RWPE1 (cell line): ENCODE results near the gene ARHGEF40.

Source experiments
- CTCF ChIA-PET: fragments of 350-600 bp; sonication (Branson Sonifier 250); formaldehyde crosslinking; extraction: SDS; loops from one replicate; lab custom pipeline; 2021; lab: Yijun Ruan, JAX
- POLR2A ChIA-PET: fragments of 400-600 bp; formaldehyde crosslinking; extraction: SDS; loops from one replicate; lab custom pipeline; 2020; ENCODE audit warnings: antibody characterized with exemption; ENCODE audit not compliant: low non-redundant PET; lab: Yijun Ruan, JAX
- DNase-seq: peaks from one replicate; pipeline ENCODE4 v3.0.0; 2012; ENCODE audit warnings: low spot score
- H3K27ac ChIP-seq: fragments of 450-650 bp; 2 replicates; pipeline ENCODE4 v1.5.1; 2017
- TF ChIP-seq, protein P1 (sequence below): fragments of 450-650 bp; conservative IDR thresholded peaks from 2 replicates; pipeline ENCODE4 v1.5.1; 2017; ENCODE audit warnings: low read depth, mild to moderate bottlenecking

Gene ARHGEF40

DNA sequence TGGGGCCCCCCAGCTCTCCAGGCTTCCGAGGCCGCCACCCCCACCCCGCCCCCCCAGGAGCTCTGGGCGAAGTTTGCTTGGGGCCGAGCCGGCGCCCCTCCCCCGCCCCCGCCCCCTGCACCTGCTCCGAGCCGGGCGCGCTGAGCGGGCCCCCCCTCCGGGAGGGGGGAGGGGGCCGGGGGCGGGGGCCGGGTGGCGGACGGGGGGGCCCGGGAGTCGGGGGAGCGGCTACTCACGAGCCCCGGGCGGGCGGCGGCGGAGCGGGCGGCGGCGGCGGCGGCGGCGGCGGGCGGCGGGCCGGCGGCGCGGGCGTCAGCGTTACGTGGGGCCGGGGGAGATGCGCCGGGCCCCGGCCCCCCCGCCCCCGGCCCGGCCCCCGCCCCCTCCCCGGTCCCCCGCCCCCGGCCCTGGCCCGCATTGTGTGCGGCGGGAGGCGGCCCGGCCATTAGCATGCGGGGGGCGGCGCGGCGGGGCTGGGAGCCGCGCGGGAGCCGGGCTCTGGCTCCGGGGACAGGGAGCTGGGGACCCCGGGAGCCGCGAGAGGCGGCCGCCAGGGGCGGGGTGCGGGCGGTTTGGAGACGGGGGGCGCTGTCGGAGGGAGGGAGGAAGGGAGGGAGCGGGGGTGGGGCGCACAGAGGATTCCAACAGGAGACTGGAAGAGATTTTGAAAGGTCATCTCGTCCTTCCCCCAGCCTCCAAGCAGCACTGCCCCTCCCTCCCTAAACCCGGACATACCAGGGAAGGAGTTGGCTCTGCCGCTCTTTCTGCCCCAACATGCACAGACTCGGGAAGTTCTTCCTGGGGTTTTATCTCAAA lies 28.2 kb downstream of the ARHGEF40 start, which contains the start of gene ZNF219:
TSS of gene ZNF219 (minus strand) at position 580 of the 816 bp plus-strand sequence. CDS start 5,064 bp downstream, outside the sequence.
- peak; percentile 85 for DNase-seq
- TF ChIP-seq, protein P1, sequence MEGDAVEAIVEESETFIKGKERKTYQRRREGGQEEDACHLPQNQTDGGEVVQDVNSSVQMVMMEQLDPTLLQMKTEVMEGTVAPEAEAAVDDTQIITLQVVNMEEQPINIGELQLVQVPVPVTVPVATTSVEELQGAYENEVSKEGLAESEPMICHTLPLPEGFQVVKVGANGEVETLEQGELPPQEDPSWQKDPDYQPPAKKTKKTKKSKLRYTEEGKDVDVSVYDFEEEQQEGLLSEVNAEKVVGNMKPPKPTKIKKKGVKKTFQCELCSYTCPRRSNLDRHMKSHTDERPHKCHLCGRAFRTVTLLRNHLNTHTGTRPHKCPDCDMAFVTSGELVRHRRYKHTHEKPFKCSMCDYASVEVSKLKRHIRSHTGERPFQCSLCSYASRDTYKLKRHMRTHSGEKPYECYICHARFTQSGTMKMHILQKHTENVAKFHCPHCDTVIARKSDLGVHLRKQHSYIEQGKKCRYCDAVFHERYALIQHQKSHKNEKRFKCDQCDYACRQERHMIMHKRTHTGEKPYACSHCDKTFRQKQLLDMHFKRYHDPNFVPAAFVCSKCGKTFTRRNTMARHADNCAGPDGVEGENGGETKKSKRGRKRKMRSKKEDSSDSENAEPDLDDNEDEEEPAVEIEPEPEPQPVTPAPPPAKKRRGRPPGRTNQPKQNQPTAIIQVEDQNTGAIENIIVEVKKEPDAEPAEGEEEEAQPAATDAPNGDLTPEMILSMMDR: no peak
- ChIA-PET POLR2A (no interaction called here), CTCF (no interaction called here)
- peak within 1 kb of the TSS; percentile 94 for H3K27ac ChIP-seq

DNA sequence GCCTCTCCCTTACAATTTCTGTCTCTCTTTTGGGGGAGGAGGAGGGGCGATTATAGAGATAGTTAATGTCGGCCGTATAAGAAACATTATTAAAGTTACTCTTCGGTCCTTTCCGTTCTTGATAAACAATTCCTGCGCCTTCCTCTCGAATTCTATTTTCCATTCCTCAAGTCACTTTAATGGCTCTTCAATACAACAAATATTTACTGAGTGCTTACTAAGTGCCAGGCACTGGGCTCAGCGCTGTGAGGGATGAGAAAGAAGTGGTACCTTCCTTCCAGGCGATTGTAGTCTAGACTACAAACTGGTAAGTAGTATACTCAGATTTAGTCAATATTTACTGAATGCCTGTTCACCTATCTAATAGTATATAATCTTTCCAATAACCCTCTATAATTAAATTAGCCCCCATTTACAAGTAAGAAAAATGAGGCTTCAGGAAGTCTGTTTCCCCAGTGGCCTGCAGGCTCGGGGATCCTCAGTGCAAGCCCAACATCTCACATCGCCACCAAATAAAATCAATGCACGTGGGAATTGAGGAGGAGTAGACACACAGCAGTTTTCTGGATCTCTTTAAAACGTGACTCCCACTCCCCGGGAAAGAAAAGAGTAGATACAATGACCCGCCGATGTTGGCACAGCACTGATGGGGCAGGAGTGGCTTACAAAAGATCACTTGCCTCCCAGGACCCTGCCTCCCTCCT lies 28.9 kb downstream of the ARHGEF40 start:
- DNase-seq: no peak
- CTCF ChIA-PET: no interaction called here
- TF ChIP-seq, protein P1: no peak
- POLR2A ChIA-PET: no interaction called here
- peak overlapping the region; percentile 94 for H3K27ac ChIP-seq

DNA sequence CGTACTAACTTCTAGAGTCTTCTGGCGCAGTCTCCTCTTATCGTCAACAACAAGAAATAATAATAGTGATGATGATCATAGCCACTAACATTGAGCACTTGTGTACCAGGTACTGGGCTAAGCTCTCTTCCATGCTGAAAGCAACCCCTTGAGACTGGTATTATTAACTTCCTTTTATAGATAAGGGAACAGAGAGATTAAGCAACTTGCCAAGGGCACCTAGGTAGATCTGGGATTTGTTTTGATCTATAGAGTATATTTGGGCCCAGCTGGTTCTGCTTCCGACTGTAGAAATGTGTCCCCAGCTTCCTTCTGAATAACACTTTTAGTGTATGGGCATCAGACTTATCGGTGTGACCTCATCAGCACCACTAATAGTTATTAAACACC lies 29.5 kb downstream of the ARHGEF40 start:
- peak overlapping the region; percentile 94 for H3K27ac ChIP-seq
- ChIA-PET CTCF (interaction anchor here (0.6 kb wide), 1 partner anchor 76 kb away, joined by 5 read pairs; no protein-coding TSS in a partner anchor), POLR2A (no interaction called here)
- TF ChIP-seq, protein P1: no peak
- DNase-seq: no peak

DNA sequence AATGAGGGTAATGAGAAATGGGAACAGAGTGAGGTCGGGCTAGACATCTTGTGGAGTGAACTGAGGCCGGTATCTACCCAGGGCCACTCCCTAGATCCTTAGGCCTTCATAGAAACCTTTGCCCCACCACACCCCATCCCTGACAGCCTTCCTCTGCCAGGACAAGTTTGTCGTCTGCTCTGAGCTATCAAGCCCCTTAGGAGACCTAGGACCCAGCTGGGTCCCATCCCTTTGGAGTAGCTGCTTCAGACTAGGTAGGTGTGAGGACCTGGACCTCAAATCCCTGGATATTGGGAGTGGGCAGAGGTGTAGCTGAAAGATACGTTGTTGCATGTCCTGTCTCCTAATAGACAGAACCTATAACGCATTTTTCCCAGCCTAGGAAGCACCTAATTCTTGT lies 30.8 kb downstream of the ARHGEF40 start, which contains the start of gene TMEM253:
TSS of gene TMEM253 (plus strand) at position 136 of the 400 bp plus-strand sequence. CDS start 278 bp downstream, outside the sequence.
- TF ChIP-seq, protein P1: no peak
- peak within 1 kb of the TSS; percentile 98 for H3K27ac ChIP-seq
- no peak for DNase-seq
- ChIA-PET CTCF (interaction anchor here (0.5 to 6.9 kb wide), 4 partner anchors 8 to 100 kb away, joined by 3 to 72 read pairs (median 36); no protein-coding TSS in a partner anchor), POLR2A (no interaction called here)

DNA sequence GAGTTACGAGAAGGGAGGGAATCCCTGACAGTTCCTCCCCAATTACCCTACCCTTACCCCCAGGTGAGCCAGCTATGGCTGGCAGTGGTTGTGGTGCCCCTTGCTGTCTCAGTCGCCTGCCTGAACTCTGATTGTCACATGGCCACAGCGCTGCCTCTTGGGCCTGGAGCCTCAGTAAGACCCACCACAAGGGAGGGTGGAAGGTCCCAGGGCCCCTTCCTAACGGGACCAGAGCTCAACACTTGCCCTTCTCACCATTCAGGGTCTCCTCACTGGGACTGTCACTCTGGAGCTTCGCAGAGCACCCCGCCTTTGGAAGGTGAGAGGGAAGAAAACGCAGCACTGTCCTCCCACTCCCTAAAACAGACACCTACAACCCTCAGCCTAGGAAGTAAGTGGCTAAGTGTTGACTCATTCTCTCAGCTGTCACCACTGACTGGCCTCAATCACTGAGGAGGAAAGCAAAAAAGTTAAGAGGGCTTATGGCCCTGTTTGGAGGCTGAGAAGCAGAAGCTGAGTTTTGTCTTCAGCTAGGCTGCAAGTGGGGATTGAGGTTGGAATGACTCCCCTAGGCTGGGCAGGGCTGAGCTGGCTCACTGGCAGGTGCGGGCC lies 31.8 kb downstream of the ARHGEF40 start:
- ChIA-PET CTCF (interaction anchor here (0.7 to 6.9 kb wide), 3 partner anchors 9 to 50 kb away, joined by 3 to 72 read pairs (median 70); no protein-coding TSS in a partner anchor), POLR2A (no interaction called here)
- DNase-seq: peak; percentile 28
- TF ChIP-seq, protein P1: no peak
- peak overlapping the region; percentile 98 for H3K27ac ChIP-seq
